Superior temporal gyrus (tissue), 1 donor: ENCODE data around the gene ROBO2.
"Not testable (repeated sequence)": the region's sequence is repeated elsewhere in the genome, so short reads cannot be mapped to it uniquely, and the experiment has no call there.

Experiments used
- DNase-seq: peaks from one replicate; pipeline ENCODE4 v3.0.0-alpha.2; 2016; ENCODE audit errors: extremely low spot score

Gene ROBO2

GRCh38 chr3:77326586-77326985, 286.7 kb downstream of the ROBO2 start:
- no peak for DNase-seq

- no peak for DNase-seq
Measured at GRCh38 chr3:77328690-77329089, 288.8 kb downstream of the ROBO2 start.

GRCh38 chr3:77329116-77329515, 289.2 kb downstream of the ROBO2 start:
- DNase-seq, result no peak

- DNase-seq, result no peak
Measured at GRCh38 chr3:77338195-77338594, 298.3 kb downstream of the ROBO2 start.

GRCh38 chr3:77342027-77342426, 302.1 kb downstream of the ROBO2 start:
- no peak for DNase-seq

GRCh38 chr3:77342688-77343087, 302.8 kb downstream of the ROBO2 start:
- DNase-seq, result no peak

GRCh38 chr3:77345009-77345408, 305.1 kb downstream of the ROBO2 start:
- DNase-seq, result no peak

- no peak for DNase-seq
Measured at GRCh38 chr3:77348244-77348855, 308.5 kb downstream of the ROBO2 start.

- DNase-seq, result no peak
Measured at GRCh38 chr3:77354958-77355357, 315.1 kb downstream of the ROBO2 start.

GRCh38 chr3:77362936-77363335, 323.0 kb downstream of the ROBO2 start:
- DNase-seq, result no peak

GRCh38 chr3:77365152-77365551, 325.3 kb downstream of the ROBO2 start:
- no peak for DNase-seq

GRCh38 chr3:77370413-77370812, 330.5 kb downstream of the ROBO2 start:
- no peak for DNase-seq

- DNase-seq, result no peak
Measured at GRCh38 chr3:77372018-77372417, 332.1 kb downstream of the ROBO2 start.

- no peak for DNase-seq
Measured at GRCh38 chr3:77372634-77373346, 332.9 kb downstream of the ROBO2 start.

GRCh38 chr3:77373619-77374018, 333.7 kb downstream of the ROBO2 start:
- no peak for DNase-seq

GRCh38 chr3:77376511-77376910, 336.6 kb downstream of the ROBO2 start:
- DNase-seq, result no peak

- DNase-seq, result no peak
Measured at GRCh38 chr3:77377717-77378116, 337.8 kb downstream of the ROBO2 start.

GRCh38 chr3:77380136-77380535, 340.2 kb downstream of the ROBO2 start:
- DNase-seq, result no peak

GRCh38 chr3:77381431-77381830, 341.5 kb downstream of the ROBO2 start:
- no peak for DNase-seq

- no peak for DNase-seq
Measured at GRCh38 chr3:77392181-77392580, 352.3 kb downstream of the ROBO2 start.

- DNase-seq, result no peak
Measured at GRCh38 chr3:77394046-77394445, 354.1 kb downstream of the ROBO2 start.

- no peak for DNase-seq
Measured at GRCh38 chr3:77404871-77405270, 365.0 kb downstream of the ROBO2 start.

GRCh38 chr3:77407441-77407840, 367.5 kb downstream of the ROBO2 start:
- no peak for DNase-seq

GRCh38 chr3:77410334-77410733, 370.4 kb downstream of the ROBO2 start:
- DNase-seq, result not testable (repeated sequence)
